Spleen (tissue), 7 donors: ENCODE results near the gene FBXL4.

Experiments
- CTCF ChIP-seq, 11 experiments: fragments of 200-600 bp in 7 of 11; fragments of 450-650 bp in 4 of 11; sonication (generic) in 4 of 11; IDR thresholded peaks in 8 of 11; conservative IDR thresholded peaks in 3 of 11; 1 replicate in 7 of 11; 2 replicates in 4 of 11; pipeline versions ENCODE4 v1.4.0 to v1.8.0; 2016 to 2021; ENCODE audit warnings: antibody characterized with exemption in 11 of 11, inconsistent platforms in 4 of 11, mild to moderate bottlenecking in 1 of 11
- POLR2A ChIP-seq, 3 donors: fragments of 450-650 bp; IDR thresholded peaks; one replicate each; pipeline ENCODE4 v1.5.1; 2017; ENCODE audit warnings: antibody characterized with exemption in 3 of 3, mild to moderate bottlenecking in 1 of 3
- POLR2AphosphoS5 ChIP-seq, 3 donors: sonication (generic); formaldehyde crosslinking; IDR thresholded peaks; one replicate each; pipeline ENCODE4 v1.5.1; 2017; ENCODE audit warnings: antibody characterized with exemption in 3 of 3
- donor health status: DM: no; HTN: no; CAD: no; lungs with moderate emphysema.
- donor health status: DM: no; HTN: no; CAD: no.
- donor health status: DM: no; HTN: no; CAD: no.

DNA sequence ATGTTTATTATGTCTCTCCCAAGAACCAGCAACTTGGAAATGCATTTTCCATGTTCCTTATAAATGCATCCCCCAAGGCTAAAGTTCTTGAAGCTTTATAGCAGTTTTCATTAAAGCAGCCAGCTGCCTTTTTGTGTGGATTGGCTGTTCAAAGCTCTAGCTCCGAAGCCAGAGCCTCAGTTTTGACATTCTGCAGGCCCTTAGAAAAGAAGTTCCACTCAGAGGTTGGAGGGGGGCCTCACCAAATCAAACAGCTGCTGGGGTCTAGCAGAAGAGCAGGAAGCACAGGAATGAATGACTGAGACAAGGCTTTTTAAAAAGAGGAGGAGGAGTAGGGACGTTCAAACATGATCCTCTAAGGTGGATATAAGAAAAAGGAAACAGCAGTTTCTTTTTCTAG lies 117.6 kb downstream of the FBXL4 start:
- TF ChIP-seq POLR2AphosphoS5 (IDR thresholded peaks at IDR 0.05) (no peak), POLR2A (IDR thresholded peaks at IDR 0.05) (no peak), CTCF (IDR thresholded peaks at IDR 0.05 in 8 of 11, conservative IDR thresholded peaks at IDR 0.05 in 3 of 11) (no peak)
